H1 (cell line): Measurements from ENCODE around the gene TTLL5. TPM values are rescaled to one million over a fixed set of nuclear protein-coding genes. Genes with fewer than 3 reads are reported as not detected.

ENCODE experiments used
- KDM5A ChIP-seq: fragments of 200-600 bp; IDR thresholded peaks from 2 replicates; pipeline ENCODE4 v1.7.1; 2012; ENCODE audit warnings: mild to moderate bottlenecking, low read length, inconsistent platforms, mixed read lengths
- POLR2AphosphoS5 ChIP-seq: IDR thresholded peaks from 2 replicates; pipeline ENCODE4 v1.6.1; 2011; ENCODE audit warnings: low read depth, low read length
- RNF2 ChIP-seq: fragments of 200-900, 300-1000 bp; sonication (generic); IDR thresholded peaks from 2 replicates; pipeline ENCODE4 v1.7.1; 2016; ENCODE audit warnings: borderline replicate concordance, low read depth, mild to moderate bottlenecking, antibody characterized with exemption, low read length; ENCODE audit not compliant: poor library complexity, severe bottlenecking; ENCODE audit errors: missing control alignments
- SIN3A ChIP-seq, 2 experiments: IDR thresholded peaks in 1 of 2; conservative IDR thresholded peaks in 1 of 2; 2 replicates each; pipeline ENCODE4 v1.6.1; 2011 to 2012; ENCODE audit warnings: low read length in 2 of 2, improper control_type of control experiment in 1 of 2, low read depth in 1 of 2, mild to moderate bottlenecking in 1 of 2
- SP4 ChIP-seq: IDR thresholded peaks from 2 replicates; pipeline ENCODE4 v1.6.1; 2012; ENCODE audit warnings: low read length, inconsistent platforms
- polyA plus RNA-seq, 7 experiments: library from polyadenylated mRNA; depleted of rRNA in 3 of 7; stranded (reverse) in 5 of 7; unstranded in 2 of 7; fragments of >200 nt in 5 of 7; fragments of 200-250 nt in 2 of 7; gene quantifications; 1 replicate in 5 of 7; 2 replicates in 1 of 7; 4 replicates in 1 of 7; pipeline versions ENCODE4 v1.2.1 to v1.2.3, GENCODE V29; 2011 to 2013; ENCODE audit warnings: missing spikeins in 2 of 7, mixed read lengths in 2 of 7
- total RNA-seq: library from RNA; stranded (reverse); fragmentation: NEBNext Ultra II Directional; extraction: Animal tissue kit (Norgen Biotek cat#: 25700); gene quantifications from 2 replicates; pipeline ENCODE4 v1.2.1, GENCODE V29; 2021

The TTLL5 gene
- total and polyA plus RNA-seq, 2 of the 8 experiments (the other 6 are each of a cell fraction or from before 2014, with no cell fraction given): 16.1 to 45.9 TPM

GRCh38 chr14:75896341-75896740 is 235.3 kb downstream of the TTLL5 start (continued):
- TF ChIP-seq POLR2AphosphoS5 (no peak), KDM5A (no peak), RNF2 (no peak), SP4 (no peak), SIN3A (conservative IDR thresholded peaks at IDR 0.05 in 1 of 2, IDR thresholded peaks at IDR 0.05 in 1 of 2; ENCODE audit: low read depth in 1 of 2, low read length in 2 of 2) (no peak)
